ENCODE measurements around the gene SLC3A2. TPM values are rescaled to one million over a fixed set of nuclear protein-coding genes. Genes with fewer than 3 reads are reported as not detected.

SLC3A2 gene
- total RNA-seq, 1 donor from 2014 or later: 441 TPM

DNA sequence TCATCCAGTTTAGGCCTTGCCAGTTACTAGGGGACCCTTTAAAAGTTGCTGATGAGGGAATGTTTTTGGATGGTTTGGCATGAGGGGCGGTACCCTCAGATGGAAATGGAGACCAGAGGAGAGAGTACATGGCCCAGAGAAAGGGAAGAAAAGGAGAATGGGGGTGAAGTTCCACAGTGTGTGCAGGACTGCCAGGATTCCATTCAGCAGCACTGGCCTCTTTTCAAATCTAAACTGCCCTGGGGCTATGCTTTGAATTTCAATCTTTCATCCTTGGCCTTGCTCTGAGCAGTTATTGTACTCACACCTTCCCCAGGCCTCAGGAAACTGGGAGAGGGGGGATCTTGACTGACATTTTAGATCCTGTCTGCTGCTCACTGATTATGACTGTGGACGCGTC, 3.0 kb downstream of the SLC3A2 start:
- H3K36me3 ChIP-seq (ENCODE audit: control insufficient read depth, insufficient read depth, low read length): peaks cover 8% of the 10 kb centered on the region

DNA sequence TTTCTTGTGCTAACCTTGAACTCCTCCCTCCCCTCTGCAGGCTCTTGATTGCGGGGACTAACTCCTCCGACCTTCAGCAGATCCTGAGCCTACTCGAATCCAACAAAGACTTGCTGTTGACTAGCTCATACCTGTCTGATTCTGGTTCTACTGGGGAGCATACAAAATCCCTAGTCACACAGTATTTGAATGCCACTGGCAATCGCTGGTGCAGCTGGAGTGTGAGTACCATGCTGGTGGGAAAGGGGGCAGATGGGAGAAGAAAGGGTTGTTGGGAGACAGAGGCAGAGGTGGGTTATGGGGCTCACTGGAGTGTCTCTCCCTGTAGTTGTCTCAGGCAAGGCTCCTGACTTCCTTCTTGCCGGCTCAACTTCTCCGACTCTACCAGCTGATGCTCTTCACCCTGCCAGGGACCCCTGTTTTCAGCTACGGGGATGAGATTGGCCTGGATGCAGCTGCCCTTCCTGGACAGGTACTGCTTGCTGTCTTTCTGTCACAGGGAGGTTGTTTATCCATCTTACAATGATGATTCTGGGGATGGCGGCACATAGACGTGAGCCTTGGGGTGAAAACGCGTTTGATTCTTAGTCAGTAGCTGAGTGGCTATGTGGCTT, 4.5 kb downstream of the SLC3A2 start:
- TF ChIP-seq CTCF (IDR thresholded peaks at IDR 0.05; ENCODE audit: insufficient read depth, low read length, poor library complexity, severe bottlenecking): no peak
- no peak for DNase-seq (ENCODE audit: low read depth)
- H3K36me3 ChIP-seq (ENCODE audit: control insufficient read depth, insufficient read depth, low read length): peaks cover 8% of the 10 kb centered on the region
- H3K4me3 ChIP-seq (ENCODE audit: low read depth, low read length): no peak overlapping the region
- H3K27me3 ChIP-seq (ENCODE audit: control insufficient read depth, insufficient read depth, low read length): no peaks in the 10 kb centered on the region

More for the DNA sequence above, 3.0 kb downstream of the SLC3A2 start:
- peak overlapping the region; percentile 100 for H3K4me3 ChIP-seq (ENCODE audit: low read depth, low read length)
- no peak for DNase-seq (ENCODE audit: low read depth)
- H3K27me3 ChIP-seq (ENCODE audit: control insufficient read depth, insufficient read depth, low read length): no peaks in the 10 kb centered on the region
- TF ChIP-seq CTCF (IDR thresholded peaks at IDR 0.05; ENCODE audit: insufficient read depth, low read length, poor library complexity, severe bottlenecking): no peak

- Histone ChIP-seq H3K27me3 (ENCODE audit: control insufficient read depth, insufficient read depth, low read length) (no peaks in the 10 kb centered on the region), H3K36me3 (ENCODE audit: control insufficient read depth, insufficient read depth, low read length) (peaks cover 5% of the 10 kb centered on the region), H3K4me3 (ENCODE audit: low read depth, low read length) (no peak overlapping the region)
- TF ChIP-seq CTCF (IDR thresholded peaks at IDR 0.05; ENCODE audit: insufficient read depth, low read length, poor library complexity, severe bottlenecking): no peak
- no peak for DNase-seq (ENCODE audit: low read depth)
These were observed 7.7 kb downstream of the SLC3A2 start for GRCh38 chr11:62888406-62888805.

DNA sequence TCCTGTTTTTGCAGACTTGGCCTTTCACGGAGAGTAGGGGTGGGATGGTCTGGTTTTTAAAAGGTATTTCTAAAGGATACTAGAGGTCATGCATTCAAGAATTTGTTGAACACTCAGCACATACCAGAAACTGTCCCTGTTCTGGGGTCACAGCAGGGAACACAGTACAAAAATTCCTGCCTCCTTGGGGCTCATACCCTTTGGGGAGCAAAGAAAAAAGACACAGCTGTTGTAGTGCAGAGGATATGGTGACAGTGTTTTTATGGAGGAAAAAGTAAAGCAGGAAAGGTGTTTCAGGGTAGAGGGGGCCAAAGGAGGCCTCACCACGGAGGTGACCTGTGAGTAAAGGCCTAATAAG, 8.4 kb downstream of the SLC3A2 start:
- no peak for DNase-seq (ENCODE audit: low read depth)
- H3K27me3 ChIP-seq (ENCODE audit: control insufficient read depth, insufficient read depth, low read length): no peaks in the 10 kb centered on the region
- no peak overlapping the region for H3K4me3 ChIP-seq (ENCODE audit: low read depth, low read length)
- peaks cover 5% of the 10 kb centered on the region for H3K36me3 ChIP-seq (ENCODE audit: control insufficient read depth, insufficient read depth, low read length)
- no peak for TF ChIP-seq CTCF (IDR thresholded peaks at IDR 0.05; ENCODE audit: insufficient read depth, low read length, poor library complexity, severe bottlenecking)

- Histone ChIP-seq H3K4me3 (ENCODE audit: low read depth, low read length) (no peak overlapping the region), H3K27me3 (ENCODE audit: control insufficient read depth, insufficient read depth, low read length) (no peaks in the 10 kb centered on the region), H3K36me3 (ENCODE audit: control insufficient read depth, insufficient read depth, low read length) (peaks cover 4% of the 10 kb centered on the region)
- DNase-seq (ENCODE audit: low read depth): no peak
- TF ChIP-seq CTCF (IDR thresholded peaks at IDR 0.05; ENCODE audit: insufficient read depth, low read length, poor library complexity, severe bottlenecking): no peak
These were observed 9.1 kb downstream of the SLC3A2 start for GRCh38 chr11:62889484-62890437.
